Gastrocnemius medialis (tissue), 4 donors: ENCODE results near the gene VAV2.

Source experiments
- POLR2A ChIP-seq, 2 donors: fragments of 450-650 bp; IDR thresholded peaks; one replicate each; pipeline ENCODE4 v1.6.1; 2017; ENCODE audit warnings: antibody characterized with exemption in 2 of 2, mild to moderate bottlenecking in 2 of 2, moderate library complexity in 2 of 2
- TF ChIP-seq, protein P1 (sequence below), 5 experiments: fragments of 450-650 bp in 3 of 5; fragments of 200-600 bp in 2 of 5; sonication (generic) in 2 of 5; IDR thresholded peaks in 4 of 5; conservative IDR thresholded peaks in 1 of 5; 1 replicate in 4 of 5; 2 replicates in 1 of 5; pipeline ENCODE4 v1.5.1; 2016 to 2019; ENCODE audit warnings: antibody characterized with exemption in 5 of 5, mild to moderate bottlenecking in 3 of 5, moderate library complexity in 3 of 5

DNA sequence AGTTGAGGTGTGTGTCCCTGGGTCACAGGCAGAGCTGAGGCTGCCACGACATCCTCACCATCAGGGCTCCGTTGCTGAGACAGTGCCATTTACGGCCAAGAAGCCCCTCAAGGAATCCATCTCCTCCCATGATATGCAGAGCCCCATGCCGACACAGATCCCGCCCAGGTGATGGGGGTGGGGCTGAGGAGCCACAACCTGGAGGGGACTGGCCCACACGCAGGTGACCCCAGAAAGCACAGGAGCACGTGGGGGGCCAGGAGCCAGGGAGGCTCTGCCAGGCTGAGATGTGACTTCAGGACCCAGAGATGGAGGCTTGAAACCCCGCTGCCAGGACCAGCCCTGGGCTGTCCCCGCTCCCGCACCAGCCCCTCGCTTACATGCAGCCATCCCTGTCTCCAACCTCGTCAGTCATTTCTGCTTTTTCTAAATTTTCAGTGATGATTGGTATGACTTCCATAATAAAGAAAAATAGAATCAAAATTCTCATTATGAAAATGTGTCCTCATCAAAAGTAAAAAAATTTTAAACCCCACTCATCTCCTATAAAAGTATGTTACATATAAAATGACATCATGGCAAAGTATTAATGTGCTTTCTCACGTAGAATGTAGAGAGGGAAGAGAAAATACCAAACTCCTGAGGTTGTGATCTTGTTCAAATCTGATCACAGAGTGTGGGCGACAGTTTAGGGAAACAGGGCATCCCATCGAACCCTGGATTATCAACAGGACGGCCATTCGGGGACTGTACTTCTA lies 155.9 kb downstream of the VAV2 start:
- TF ChIP-seq, protein P1, sequence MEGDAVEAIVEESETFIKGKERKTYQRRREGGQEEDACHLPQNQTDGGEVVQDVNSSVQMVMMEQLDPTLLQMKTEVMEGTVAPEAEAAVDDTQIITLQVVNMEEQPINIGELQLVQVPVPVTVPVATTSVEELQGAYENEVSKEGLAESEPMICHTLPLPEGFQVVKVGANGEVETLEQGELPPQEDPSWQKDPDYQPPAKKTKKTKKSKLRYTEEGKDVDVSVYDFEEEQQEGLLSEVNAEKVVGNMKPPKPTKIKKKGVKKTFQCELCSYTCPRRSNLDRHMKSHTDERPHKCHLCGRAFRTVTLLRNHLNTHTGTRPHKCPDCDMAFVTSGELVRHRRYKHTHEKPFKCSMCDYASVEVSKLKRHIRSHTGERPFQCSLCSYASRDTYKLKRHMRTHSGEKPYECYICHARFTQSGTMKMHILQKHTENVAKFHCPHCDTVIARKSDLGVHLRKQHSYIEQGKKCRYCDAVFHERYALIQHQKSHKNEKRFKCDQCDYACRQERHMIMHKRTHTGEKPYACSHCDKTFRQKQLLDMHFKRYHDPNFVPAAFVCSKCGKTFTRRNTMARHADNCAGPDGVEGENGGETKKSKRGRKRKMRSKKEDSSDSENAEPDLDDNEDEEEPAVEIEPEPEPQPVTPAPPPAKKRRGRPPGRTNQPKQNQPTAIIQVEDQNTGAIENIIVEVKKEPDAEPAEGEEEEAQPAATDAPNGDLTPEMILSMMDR (IDR thresholded peaks at IDR 0.05 in 4 of 5, conservative IDR thresholded peaks at IDR 0.05 in 1 of 5), result no peak
- TF ChIP-seq POLR2A (IDR thresholded peaks at IDR 0.05), result no peak
